Small intestine (tissue), 4 donors: ENCODE measurements around the gene ENO3. TPM values are rescaled to one million over a fixed set of nuclear protein-coding genes. Genes with fewer than 3 reads are reported as not detected.

ENCODE experiments used
- polyA plus RNA-seq, 4 donors: library from polyadenylated mRNA; stranded (reverse) in 3 of 4; unstranded in 1 of 4; fragments of 200-250 nt in 3 of 4; fragments of 120-200 nt in 1 of 4; gene quantifications; one replicate each; pipeline versions ENCODE4 v1.2.1 to v1.2.3, GENCODE V29; 2013
- donor health status: healthy with polysubstance abuse.
- donor health status: Bipolar disorder and iron deficiency.
- donor health status: healthy.

The ENO3 gene
- polyA plus RNA-seq, 4 donors, result 10.7 to 98.0 (median 27.5) TPM

Other genes starting within 250 kb of the ENO3 start
- 10 to 100 TPM in 2 of 4 donors, 1 to 10 TPM in 2; 7.3 to 57.7 (median 15.2) TPM for gene PELP1, start 247.0 kb upstream of the ENO3 start, polyA plus RNA-seq
- 100 to 1,000 TPM in 3 of 4 donors, 10 to 100 TPM in 1; 43.8 to 131 (median 110) TPM for gene ARRB2, start 240.5 kb upstream of the ENO3 start, polyA plus RNA-seq
- gene MED11, start 219.7 kb upstream of the ENO3 start, polyA plus RNA-seq, result 10 to 100 TPM; 36.3 to 61.1 (median 42.7) TPM
- gene ZMYND15, start 211.3 kb upstream of the ENO3 start, polyA plus RNA-seq, result 10 to 100 TPM in 2 of 4 donors, 1 to 10 TPM in 2; 2.0 to 13.5 (median 7.7) TPM
- gene CXCL16, start 211.2 kb upstream of the ENO3 start, polyA plus RNA-seq, result 10 to 100 TPM; 37.5 to 77.8 (median 48.1) TPM
- gene TM4SF5, start 179.2 kb upstream of the ENO3 start, polyA plus RNA-seq, result 100 to 1,000 TPM in 2 of 4 donors, 10 to 100 TPM in 2; 27.8 to 503 (median 282) TPM
- 1 to 10 TPM; 1.3 to 6.9 (median 4.2) TPM for gene VMO1, start 164.8 kb upstream of the ENO3 start, polyA plus RNA-seq
- gene GLTPD2, start 162.2 kb upstream of the ENO3 start, polyA plus RNA-seq, result 10 to 100 TPM in 3 of 4 donors, 1 to 10 TPM in 1; 4.2 to 49.4 (median 33.8) TPM
- 100 to 1,000 TPM in 3 of 4 donors, 10 to 100 TPM in 1; 87.8 to 219 (median 174) TPM for gene PSMB6, start 155.0 kb upstream of the ENO3 start, polyA plus RNA-seq
- 10 to 100 TPM in 2 of 4 donors, 1 to 10 TPM in 2; 9.2 to 18.8 (median 10.7) TPM for gene PLD2, start 144.0 kb upstream of the ENO3 start, polyA plus RNA-seq
- gene MINK1, start 117.8 kb upstream of the ENO3 start, polyA plus RNA-seq, result 100 to 1,000 TPM in 1 of 4 donors, 10 to 100 TPM in 3; 49.2 to 110 (median 64.7) TPM
- 1 to 10 TPM in 2 of 4 donors, under 1 TPM in 2; 0.45 to 2.2 (median 1.2) TPM for gene C17orf107, start 51.6 kb upstream of the ENO3 start, polyA plus RNA-seq
- gene CHRNE, start 48.0 kb upstream of the ENO3 start, polyA plus RNA-seq, result under 1 TPM; 0.27 to 0.66 (median 0.41) TPM
- 1 to 10 TPM in 1 of 4 donors, under 1 TPM in 1, not detected in 2; 0.06 to 1.4 TPM for gene GP1BA, start 18.8 kb upstream of the ENO3 start, polyA plus RNA-seq
- gene SLC25A11, start 11.1 kb upstream of the ENO3 start, polyA plus RNA-seq, result 10 to 100 TPM; 46.1 to 79.2 (median 60.8) TPM
- gene RNF167, start 10.9 kb upstream of the ENO3 start, polyA plus RNA-seq, result 100 to 1,000 TPM; 108 to 132 (median 123) TPM
- gene PFN1, start 2.6 kb upstream of the ENO3 start, polyA plus RNA-seq, result 1,000 to 10,000 TPM in 1 of 4 donors, 100 to 1,000 TPM in 3; 501 to 1,180 (median 908) TPM
- 100 to 1,000 TPM in 1 of 4 donors, 10 to 100 TPM in 3; 76.7 to 101 (median 80.0) TPM for gene SPAG7, start 16.7 kb downstream of the ENO3 start, polyA plus RNA-seq
- 10 to 100 TPM; 34.1 to 93.7 (median 58.6) TPM for gene CAMTA2, start 36.6 kb downstream of the ENO3 start, polyA plus RNA-seq
- 1 to 10 TPM; 2.1 to 4.9 (median 4.0) TPM for gene INCA1, start 46.4 kb downstream of the ENO3 start, polyA plus RNA-seq
- gene KIF1C, start 46.8 kb downstream of the ENO3 start, polyA plus RNA-seq, result 100 to 1,000 TPM in 1 of 4 donors, 10 to 100 TPM in 3; 67.4 to 141 (median 82.5) TPM
- gene SLC52A1, start 84.3 kb downstream of the ENO3 start, polyA plus RNA-seq, result 10 to 100 TPM in 3 of 4 donors, 1 to 10 TPM in 1; 1.9 to 44.5 (median 29.5) TPM
- gene ZFP3, start 127.3 kb downstream of the ENO3 start, polyA plus RNA-seq, result 1 to 10 TPM; 2.7 to 9.5 (median 3.7) TPM
- 10 to 100 TPM in 1 of 4 donors, 1 to 10 TPM in 3; 6.3 to 11.2 (median 8.3) TPM for gene ZNF232, start 160.8 kb downstream of the ENO3 start, polyA plus RNA-seq
- under 1 TPM in 2 of 4 donors, not detected in 2; 0.03 to 0.44 TPM for gene USP6, start 164.9 kb downstream of the ENO3 start, polyA plus RNA-seq
- gene ZNF594, start 240.7 kb downstream of the ENO3 start, polyA plus RNA-seq, result 10 to 100 TPM in 1 of 4 donors, 1 to 10 TPM in 1, under 1 TPM in 2; 0.22 to 14.0 (median 0.94) TPM